ENCODE measurements around the gene MFF. TPM values are rescaled to one million over a fixed set of nuclear protein-coding genes. Genes with fewer than 3 reads are reported as not detected.

Gene MFF
- total RNA-seq, 1 experiment from 2014 or later = 68.2 TPM

GRCh38 chr2:227340106-227340505, 15.1 kb downstream of the MFF start:
- Histone ChIP-seq H3K9ac (ENCODE audit: low read length) (no peak overlapping the region), H3K79me2 (ENCODE audit: insufficient read depth, low read length) (no peaks in the 10 kb centered on the region), H3K9me3 (ENCODE audit: control insufficient read depth in 1 of 2, insufficient read depth in 1 of 2, low read depth in 1 of 2, low read length in 2 of 2) (no peaks in the 10 kb centered on the region), H3K9me2 (ENCODE audit: insufficient read depth) (no peaks in the 10 kb centered on the region), H2AFZ (ENCODE audit: low read depth, low read length, poor library complexity, severe bottlenecking) (no peak overlapping the region), H3K27ac (ENCODE audit: low read depth, low read length) (no peak overlapping the region), H4K20me1 (ENCODE audit: insufficient read depth) (no peaks in the 10 kb centered on the region), H3K27me3 (ENCODE audit: insufficient read depth, low read length) (no peaks in the 10 kb centered on the region), H3K4me1 (ENCODE audit: control insufficient read depth in 1 of 2, insufficient read depth in 2 of 2, low read length in 2 of 2) (no peaks in the 10 kb centered on the region), H3K4me3 (replicated peaks in 1 of 2; ENCODE audit: low read depth in 1 of 2, low read length in 2 of 2) (no peak overlapping the region), H3K4me2 (ENCODE audit: low read length) (no peak overlapping the region), H3K36me3 (ENCODE audit: control insufficient read depth in 1 of 2, insufficient read depth in 2 of 2, low read length in 2 of 2) (peaks cover 10 to 20% of the 10 kb centered on the region in 2 experiments)
- intact Hi-C loops (cut with micrococcal nuclease) = loop anchor here (10.0 kb wide), 1 partner anchor 205 kb away; no protein-coding TSS in a partner anchor
- no peak for DNase-seq (ENCODE audit: low read depth, low spot score)
- no TSS peak for BruUV-seq (replicated peaks)
- ChIA-PET POLR2A (no interaction called here), RAD21 (ENCODE audit: low non-redundant PET in 1 of 2, low total read pairs in 2 of 2, uncharacterized antibody in 2 of 2, unreplicated experiment in 2 of 2) (no interaction called here), CTCF (interaction anchor here (1.1 kb wide), 1 partner anchor 102 kb away, joined by 3 read pairs; no protein-coding TSS in a partner anchor)
- TF ChIP-seq CBX3 (IDR thresholded peaks at IDR 0.05; ENCODE audit: low read depth) = no peak
- TF ChIP-seq SRF (IDR thresholded peaks at IDR 0.05; ENCODE audit: low read depth) = no peak
- TF ChIP-seq SIN3A (IDR thresholded peaks at IDR 0.05; ENCODE audit: low read depth) = no peak
- TF ChIP-seq POLR2A (IDR thresholded peaks at IDR 0.05; ENCODE audit: borderline replicate concordance, extremely low read depth, insufficient read depth, insufficient read length) = no peak
- no peak for TF ChIP-seq ZFX (IDR thresholded peaks at IDR 0.05)
- no peak for TF ChIP-seq ELF1 (IDR thresholded peaks at IDR 0.05; ENCODE audit: borderline replicate concordance, low read depth)
- ATAC-seq = no peak

GRCh38 chr2:227341553-227341952, 16.5 kb downstream of the MFF start:
- intact Hi-C loops (cut with micrococcal nuclease) = loop anchor here (10.0 kb wide), 1 partner anchor 207 kb away; no protein-coding TSS in a partner anchor
- POLR2A ChIA-PET = no interaction called here
- Histone ChIP-seq H3K9me2 (ENCODE audit: insufficient read depth) (no peaks in the 10 kb centered on the region), H2AFZ (ENCODE audit: low read depth, low read length, poor library complexity, severe bottlenecking) (no peak overlapping the region), H3K27me3 (ENCODE audit: insufficient read depth, low read length) (no peaks in the 10 kb centered on the region), H3K4me1 (ENCODE audit: control insufficient read depth in 1 of 2, insufficient read depth in 2 of 2, low read length in 2 of 2) (no peaks in the 10 kb centered on the region), H3K9ac (ENCODE audit: low read length) (no peak overlapping the region), H3K79me2 (ENCODE audit: insufficient read depth, low read length) (no peaks in the 10 kb centered on the region), H4K20me1 (ENCODE audit: insufficient read depth) (no peaks in the 10 kb centered on the region), H3K9me3 (ENCODE audit: control insufficient read depth in 1 of 2, insufficient read depth in 1 of 2, low read depth in 1 of 2, low read length in 2 of 2) (no peaks in the 10 kb centered on the region), H3K4me3 (replicated peaks in 1 of 2; ENCODE audit: low read depth in 1 of 2, low read length in 2 of 2) (no peak overlapping the region), H3K36me3 (ENCODE audit: control insufficient read depth in 1 of 2, insufficient read depth in 2 of 2, low read length in 2 of 2) (peaks cover 14 to 18% of the 10 kb centered on the region in 2 experiments; a peak in 3 of 4 replicates), H3K27ac (ENCODE audit: low read depth, low read length) (no peak overlapping the region), H3K4me2 (ENCODE audit: low read length) (no peak overlapping the region)
- BruUV-seq (replicated peaks) = no TSS peak
- no peak for TF ChIP-seq EZH2phosphoT487 (IDR thresholded peaks at IDR 0.05; ENCODE audit: borderline replicate concordance)
- no peak for TF ChIP-seq FOSL1 (IDR thresholded peaks at IDR 0.05; ENCODE audit: low read depth)
- TF ChIP-seq EGR1 (IDR thresholded peaks at IDR 0.05; ENCODE audit: low read depth) = no peak
- no peak for TF ChIP-seq SP1 (IDR thresholded peaks at IDR 0.05; ENCODE audit: low read depth)
- TF ChIP-seq SRF (IDR thresholded peaks at IDR 0.05; ENCODE audit: low read depth) = no peak
- no peak for TF ChIP-seq ZFX (IDR thresholded peaks at IDR 0.05)
- TF ChIP-seq ATF3 (IDR thresholded peaks at IDR 0.05) = no peak
- no peak for TF ChIP-seq ZNF274 (IDR thresholded peaks at IDR 0.05; ENCODE audit: low read depth, low read length)
- no peak for TF ChIP-seq CBX3 (IDR thresholded peaks at IDR 0.05; ENCODE audit: low read depth)
- DNase-seq (ENCODE audit: low read depth, low spot score) = no peak
- no peak for ATAC-seq
- CTCF ChIA-PET = no interaction called here
- RAD21 ChIA-PET (ENCODE audit: low non-redundant PET in 1 of 2, low total read pairs in 2 of 2, uncharacterized antibody in 2 of 2, unreplicated experiment in 2 of 2) = no interaction called here

All from HCT116 (cell line).